RWPE2 (cell line): ENCODE results near the gene LTBP2.

Experiments used
- ATAC-seq: fragments of 200-7000 bp; cut with Tn5 transposase; 3 replicates; pipeline ENCODE4 v1.9.1; 2021; ENCODE audit warnings: low read depth
- DNase-seq: peaks from one replicate; pipeline ENCODE4 v3.0.0-alpha.2; 2020; ENCODE audit warnings: low spot score
- H3K27ac ChIP-seq: fragments of 450-650 bp; 2 replicates; pipeline ENCODE4 v1.5.1; 2017; ENCODE audit warnings: mild to moderate bottlenecking; ENCODE audit not compliant: poor library complexity, severe bottlenecking
- H3K27me3 ChIP-seq: fragments of 250-450 bp; sonication (Bioruptor Pico); 2 replicates; pipeline ENCODE4 v1.5.1; 2021; ENCODE audit warnings: mild to moderate bottlenecking, moderate library complexity; ENCODE audit not compliant: insufficient read depth, poor library complexity, severe bottlenecking
- H3K36me3 ChIP-seq: fragments of 250-450 bp; sonication (Bioruptor Pico); 2 replicates; pipeline ENCODE4 v1.5.1; 2020; ENCODE audit warnings: low read depth, mild to moderate bottlenecking, moderate library complexity
- H3K4me1 ChIP-seq: fragments of 250-450 bp; sonication (Bioruptor Pico); 2 replicates; pipeline ENCODE4 v1.5.1; 2021; ENCODE audit warnings: mild to moderate bottlenecking, moderate library complexity; ENCODE audit not compliant: insufficient read depth, poor library complexity, severe bottlenecking
- H3K4me3 ChIP-seq: fragments of 250-450 bp; sonication (Bioruptor Pico); 2 replicates; pipeline ENCODE4 v1.5.1; 2021; ENCODE audit warnings: mild to moderate bottlenecking, moderate library complexity; ENCODE audit not compliant: severe bottlenecking
- H3K9me3 ChIP-seq: fragments of 250-450 bp; sonication (Bioruptor Pico); 2 replicates; pipeline ENCODE4 v1.5.1; 2021; ENCODE audit warnings: mild to moderate bottlenecking, moderate library complexity; ENCODE audit not compliant: severe bottlenecking
- TF ChIP-seq, protein P1 (sequence below): fragments of 450-650 bp; IDR thresholded peaks from one replicate; pipeline ENCODE4 v1.5.1; 2017; ENCODE audit warnings: mild to moderate bottlenecking, moderate library complexity; ENCODE audit not compliant: poor library complexity, severe bottlenecking

The LTBP2 gene

DNA sequence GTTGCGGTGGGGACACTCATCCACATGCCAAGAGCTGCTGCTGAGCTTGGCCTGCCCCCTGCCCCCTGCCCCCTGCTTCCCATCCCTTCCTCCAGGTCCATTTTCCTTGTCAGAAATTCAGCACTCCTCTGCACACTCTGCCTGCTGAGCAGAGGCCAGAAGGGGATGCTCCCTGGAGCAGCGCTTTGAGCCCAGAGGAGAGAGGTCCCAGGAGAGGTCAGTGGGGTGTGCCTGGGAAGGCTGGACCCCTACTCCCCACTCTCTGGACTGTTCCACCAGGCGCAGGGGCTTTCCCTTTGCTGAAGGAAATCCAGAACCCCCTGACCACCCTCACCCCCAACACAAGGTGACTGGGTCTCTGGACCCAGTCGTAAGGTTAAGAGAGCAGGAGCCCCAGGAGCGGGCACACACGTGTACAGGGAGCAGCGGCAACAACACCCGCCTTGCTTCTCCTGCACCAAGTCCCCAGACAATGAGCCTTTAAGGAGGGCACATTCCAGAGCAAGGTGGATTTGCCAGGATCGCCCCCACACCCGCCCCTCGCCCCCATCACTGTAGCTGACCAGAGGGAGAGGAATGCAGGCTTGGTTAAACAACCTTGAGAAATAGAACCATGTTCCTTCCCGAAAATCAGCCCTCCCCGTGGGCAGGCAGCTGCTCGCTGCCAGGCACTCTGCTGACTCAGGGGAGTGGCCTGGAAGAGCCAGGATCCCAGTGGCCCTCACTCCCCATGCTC, 87.8 kb downstream of the LTBP2 start:
- Histone ChIP-seq H3K27me3 (no peaks in the 10 kb centered on the region), H3K4me3 (no peak overlapping the region), H3K36me3 (peaks cover 59% of the 10 kb centered on the region), H3K27ac (no peak overlapping the region), H3K9me3 (no peaks in the 10 kb centered on the region), H3K4me1 (no peaks in the 10 kb centered on the region)
- no peak for ATAC-seq
- no peak for DNase-seq
- TF ChIP-seq, protein P1, sequence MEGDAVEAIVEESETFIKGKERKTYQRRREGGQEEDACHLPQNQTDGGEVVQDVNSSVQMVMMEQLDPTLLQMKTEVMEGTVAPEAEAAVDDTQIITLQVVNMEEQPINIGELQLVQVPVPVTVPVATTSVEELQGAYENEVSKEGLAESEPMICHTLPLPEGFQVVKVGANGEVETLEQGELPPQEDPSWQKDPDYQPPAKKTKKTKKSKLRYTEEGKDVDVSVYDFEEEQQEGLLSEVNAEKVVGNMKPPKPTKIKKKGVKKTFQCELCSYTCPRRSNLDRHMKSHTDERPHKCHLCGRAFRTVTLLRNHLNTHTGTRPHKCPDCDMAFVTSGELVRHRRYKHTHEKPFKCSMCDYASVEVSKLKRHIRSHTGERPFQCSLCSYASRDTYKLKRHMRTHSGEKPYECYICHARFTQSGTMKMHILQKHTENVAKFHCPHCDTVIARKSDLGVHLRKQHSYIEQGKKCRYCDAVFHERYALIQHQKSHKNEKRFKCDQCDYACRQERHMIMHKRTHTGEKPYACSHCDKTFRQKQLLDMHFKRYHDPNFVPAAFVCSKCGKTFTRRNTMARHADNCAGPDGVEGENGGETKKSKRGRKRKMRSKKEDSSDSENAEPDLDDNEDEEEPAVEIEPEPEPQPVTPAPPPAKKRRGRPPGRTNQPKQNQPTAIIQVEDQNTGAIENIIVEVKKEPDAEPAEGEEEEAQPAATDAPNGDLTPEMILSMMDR: no peak

DNA sequence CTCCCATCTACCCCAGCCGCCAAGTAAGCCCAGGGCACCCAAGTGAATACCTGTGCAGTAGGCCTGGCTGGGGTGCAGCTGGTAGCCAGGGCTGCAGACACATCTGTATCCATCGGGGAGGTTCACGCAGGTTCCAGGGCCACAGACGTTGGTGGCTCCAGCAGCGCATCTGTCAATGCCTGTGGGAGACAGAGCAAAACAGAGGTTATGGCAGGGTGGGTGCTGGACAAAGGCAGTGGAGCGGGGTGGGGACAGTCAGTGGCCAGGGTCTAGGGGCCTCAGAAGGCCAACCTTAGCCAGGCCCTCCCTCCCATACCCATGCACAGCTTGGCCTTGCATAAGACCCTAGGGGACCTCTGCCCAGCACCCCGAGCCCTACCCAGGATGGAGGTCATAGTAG, 89.3 kb downstream of the LTBP2 start:
- no peaks in the 10 kb centered on the region for H3K9me3 ChIP-seq
- H3K36me3 ChIP-seq: peaks cover 73% of the 10 kb centered on the region
- TF ChIP-seq, protein P1: no peak
- no peak overlapping the region for H3K4me3 ChIP-seq
- no peak overlapping the region for H3K27ac ChIP-seq
- H3K4me1 ChIP-seq: no peaks in the 10 kb centered on the region
- no peaks in the 10 kb centered on the region for H3K27me3 ChIP-seq
- no peak for DNase-seq
- ATAC-seq: no peak

DNA sequence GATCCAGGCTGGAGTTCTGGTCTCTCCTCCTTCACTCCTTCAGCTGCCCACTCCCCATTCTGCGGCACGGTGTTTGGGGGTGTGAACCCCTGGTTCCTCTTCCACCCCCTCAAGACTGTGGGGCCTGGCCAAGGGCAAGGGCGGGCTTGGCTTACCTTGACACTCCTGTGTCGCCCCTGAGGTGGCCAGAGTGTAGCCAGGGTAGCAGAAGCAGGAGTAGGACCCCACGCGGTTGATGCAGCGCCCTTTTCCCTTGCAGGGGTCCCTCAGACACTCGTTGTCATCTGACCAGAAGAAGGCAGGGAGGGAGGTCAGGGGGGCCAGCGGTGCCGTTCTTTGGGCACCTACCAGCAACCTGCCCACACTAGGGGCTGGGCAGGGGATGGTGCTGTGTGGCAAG, 90.3 kb downstream of the LTBP2 start:
- Histone ChIP-seq H3K27me3 (no peaks in the 10 kb centered on the region), H3K9me3 (no peaks in the 10 kb centered on the region), H3K36me3 (peaks cover 83% of the 10 kb centered on the region), H3K27ac (no peak overlapping the region), H3K4me3 (no peak overlapping the region), H3K4me1 (no peaks in the 10 kb centered on the region)
- TF ChIP-seq, protein P1: no peak
- DNase-seq (no peak), ATAC-seq (no peak)

DNA sequence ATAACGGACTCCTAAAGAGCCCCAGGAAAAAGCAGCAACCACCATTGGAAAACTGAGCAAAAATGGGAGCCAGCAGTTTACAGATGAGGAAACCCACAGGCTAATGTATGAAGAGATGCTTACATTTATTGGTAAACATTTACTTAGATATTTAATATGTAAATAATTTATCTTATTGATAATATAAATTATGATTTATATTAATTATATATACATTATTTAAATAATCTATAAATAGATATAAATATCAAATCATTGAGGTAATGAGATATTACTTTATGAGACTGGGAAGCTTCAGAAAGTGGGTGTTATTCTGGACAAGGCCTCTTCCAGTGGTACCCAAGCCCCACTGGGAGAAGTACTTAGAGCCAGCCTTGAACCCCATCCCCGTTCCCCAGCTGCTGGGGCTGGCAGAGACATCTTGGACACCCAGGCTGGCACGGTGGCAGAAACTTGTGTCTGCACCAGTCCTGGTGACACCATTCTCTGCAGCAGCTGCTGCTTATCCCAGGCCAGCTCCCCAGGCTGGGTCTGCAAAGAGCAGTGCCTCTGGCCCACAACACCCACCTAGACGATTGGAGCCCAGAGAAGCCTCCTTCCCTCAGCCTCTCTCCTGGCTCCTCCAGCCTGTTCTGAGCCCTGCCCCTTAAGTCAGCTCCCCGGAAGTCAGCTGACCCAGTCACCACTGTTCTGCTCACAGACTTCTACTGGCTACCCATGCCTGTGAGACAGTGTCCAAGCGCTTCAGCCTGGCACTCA, 92.5 kb downstream of the LTBP2 start:
- ATAC-seq: no peak; the same call in 2 of the 3 replicates
- no peak for DNase-seq
- Histone ChIP-seq H3K9me3 (no peaks in the 10 kb centered on the region), H3K4me1 (no peaks in the 10 kb centered on the region), H3K36me3 (peaks cover 88% of the 10 kb centered on the region), H3K27me3 (no peaks in the 10 kb centered on the region), H3K4me3 (no peak overlapping the region), H3K27ac (no peak overlapping the region)
- TF ChIP-seq, protein P1: no peak

DNA sequence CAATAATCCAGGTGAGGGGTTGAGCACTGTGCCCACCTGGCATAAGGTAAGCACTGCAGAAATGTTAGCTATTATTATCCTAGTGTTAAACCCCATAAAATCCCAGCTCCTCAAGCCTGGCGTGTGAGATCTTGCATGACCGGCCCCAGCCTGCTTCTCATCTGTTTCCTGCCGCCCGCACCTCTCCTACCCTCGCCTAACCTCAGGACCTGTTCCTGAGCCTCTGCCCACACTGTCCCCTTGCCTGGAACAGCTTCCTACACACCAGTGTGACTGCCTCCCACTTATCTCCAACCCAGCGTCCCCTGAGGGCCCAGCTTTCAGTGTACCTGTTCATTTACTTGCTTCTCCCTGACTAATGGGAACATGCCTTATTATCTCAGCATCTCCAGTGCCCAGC, 93.8 kb downstream of the LTBP2 start:
- Histone ChIP-seq H3K27me3 (no peaks in the 10 kb centered on the region), H3K4me1 (no peaks in the 10 kb centered on the region), H3K27ac (no peak overlapping the region), H3K4me3 (no peak overlapping the region), H3K9me3 (no peaks in the 10 kb centered on the region), H3K36me3 (peaks cover 94% of the 10 kb centered on the region)
- ATAC-seq (no peak), DNase-seq (no peak)
- TF ChIP-seq, protein P1: no peak
